Neural cell (in vitro differentiated cells): ENCODE results near the gene KRT35. TPM values are rescaled to one million over a fixed set of nuclear protein-coding genes. Genes with fewer than 3 reads are reported as not detected.

Source experiments
- H2AFZ ChIP-seq: fragments of 200-600, 300-800 bp; sonication (generic), shearing (Covaris generic); 2 replicates; pipeline ENCODE4 v1.6.0; 2014; ENCODE audit warnings: low read depth, mild to moderate bottlenecking, antibody characterized with exemption, low read length, moderate library complexity
- H3F3A ChIP-seq: fragments of 200-600 bp; shearing (Covaris generic); 2 replicates; pipeline ENCODE4 v1.6.1; 2016; ENCODE audit warnings: mild to moderate bottlenecking, moderate library complexity, mixed read lengths, antibody characterized with exemption, low read length; ENCODE audit not compliant: insufficient read depth, poor library complexity, severe bottlenecking
- H3K27ac ChIP-seq: fragments of 200-600, 300-800 bp; sonication (generic), shearing (Covaris generic); 2 replicates; pipeline ENCODE4 v1.5.1; 2014; ENCODE audit warnings: mild to moderate bottlenecking, low read length, moderate library complexity
- H3K27me3 ChIP-seq: fragments of 300-800, 200-600 bp; sonication (generic), shearing (Covaris generic); 2 replicates; pipeline ENCODE4 v1.6.0; 2014; ENCODE audit warnings: mild to moderate bottlenecking, low read depth, low read length, moderate library complexity; ENCODE audit not compliant: insufficient read depth
- H3K36me3 ChIP-seq: fragments of 300-800, 200-600 bp; sonication (generic), shearing (Covaris generic); 2 replicates; pipeline ENCODE4 v1.5.1; 2014; ENCODE audit warnings: mild to moderate bottlenecking, antibody characterized with exemption, low read length, moderate library complexity; ENCODE audit not compliant: insufficient read depth
- H3K4me2 ChIP-seq: fragments of 300-800, 200-600 bp; sonication (generic), shearing (Covaris generic); 2 replicates; pipeline ENCODE4 v1.6.0; 2014; ENCODE audit warnings: mild to moderate bottlenecking, low read length
- H3K4me3 ChIP-seq: fragments of 300-800, 200-600 bp; sonication (generic), shearing (Covaris generic); 2 replicates; pipeline ENCODE4 v1.5.1; 2014; ENCODE audit warnings: mild to moderate bottlenecking, low read length, moderate library complexity
- H3K79me2 ChIP-seq: fragments of 200-600 bp; shearing (Covaris generic); replicated peaks from 2 replicates; pipeline ENCODE4 v1.6.0; 2014; ENCODE audit warnings: mild to moderate bottlenecking, low read length, moderate library complexity; ENCODE audit not compliant: insufficient read depth
- H3K9ac ChIP-seq: fragments of 300-800, 200-600 bp; sonication (generic), shearing (Covaris generic); 2 replicates; pipeline ENCODE4 v1.6.1; 2016; ENCODE audit warnings: mild to moderate bottlenecking, low read length, mixed read lengths
- H3K9me2 ChIP-seq: fragments of 200-600 bp; shearing (Covaris generic); 2 replicates; pipeline ENCODE4 v1.6.1; 2016; ENCODE audit warnings: mild to moderate bottlenecking, low read length, mixed read lengths; ENCODE audit not compliant: insufficient read depth
- H3K9me3 ChIP-seq: fragments of 200-600, 300-800 bp; sonication (generic), shearing (Covaris generic); 2 replicates; pipeline ENCODE4 v1.6.1; 2016; ENCODE audit warnings: mild to moderate bottlenecking, mixed run types, low read length, moderate library complexity, mixed read lengths
- H4K20me1 ChIP-seq: fragments of 200-600 bp; shearing (Covaris generic); 2 replicates; pipeline ENCODE4 v1.6.1; 2016; ENCODE audit warnings: mild to moderate bottlenecking, mixed run types; ENCODE audit not compliant: insufficient read depth
- CTCF ChIP-seq: fragments of 450-650 bp; IDR thresholded peaks from 2 replicates; pipeline ENCODE4 v1.5.1; 2014; ENCODE audit warnings: antibody characterized with exemption, mild to moderate bottlenecking, moderate library complexity; ENCODE audit not compliant: poor library complexity, severe bottlenecking
- EP300 ChIP-seq: fragments of 450-650 bp; conservative IDR thresholded peaks from 2 replicates; pipeline ENCODE4 v1.6.1; 2014; ENCODE audit warnings: antibody characterized with exemption, mild to moderate bottlenecking, moderate library complexity; ENCODE audit not compliant: poor library complexity, severe bottlenecking
- EZH2 ChIP-seq: fragments of 200-600, 300-800 bp; shearing (Covaris generic), sonication (generic); IDR thresholded peaks from 2 replicates; pipeline ENCODE4 v1.6.1; 2014; ENCODE audit warnings: antibody characterized with exemption, low read length, borderline replicate concordance, mild to moderate bottlenecking; ENCODE audit not compliant: insufficient read depth, poor library complexity, severe bottlenecking
- MXI1 ChIP-seq: fragments of 450-650 bp; conservative IDR thresholded peaks from 2 replicates; pipeline ENCODE4 v1.6.1; 2014; ENCODE audit warnings: antibody characterized with exemption, mild to moderate bottlenecking; ENCODE audit not compliant: poor library complexity, severe bottlenecking
- RAD21 ChIP-seq: fragments of 450-650 bp; conservative IDR thresholded peaks from 2 replicates; pipeline ENCODE4 v1.6.1; 2014; ENCODE audit warnings: antibody characterized with exemption, mild to moderate bottlenecking, moderate library complexity
- SMC3 ChIP-seq: fragments of 450-650 bp; conservative IDR thresholded peaks from 2 replicates; pipeline ENCODE4 v1.6.1; 2014; ENCODE audit warnings: antibody characterized with exemption, mild to moderate bottlenecking, moderate library complexity; ENCODE audit not compliant: poor library complexity
- TAF1 ChIP-seq: IDR thresholded peaks from 2 replicates; pipeline ENCODE4 v1.6.1; 2012; ENCODE audit warnings: low read depth
- polyA plus RNA-seq: library from polyadenylated mRNA; depleted of rRNA; stranded (reverse); fragments of >200 nt; gene quantifications from 2 replicates; pipeline ENCODE4 v1.2.3, GENCODE V29; 2014

The KRT35 gene
- polyA plus RNA-seq, 1 donor from 2014 or later = not detected

DNA sequence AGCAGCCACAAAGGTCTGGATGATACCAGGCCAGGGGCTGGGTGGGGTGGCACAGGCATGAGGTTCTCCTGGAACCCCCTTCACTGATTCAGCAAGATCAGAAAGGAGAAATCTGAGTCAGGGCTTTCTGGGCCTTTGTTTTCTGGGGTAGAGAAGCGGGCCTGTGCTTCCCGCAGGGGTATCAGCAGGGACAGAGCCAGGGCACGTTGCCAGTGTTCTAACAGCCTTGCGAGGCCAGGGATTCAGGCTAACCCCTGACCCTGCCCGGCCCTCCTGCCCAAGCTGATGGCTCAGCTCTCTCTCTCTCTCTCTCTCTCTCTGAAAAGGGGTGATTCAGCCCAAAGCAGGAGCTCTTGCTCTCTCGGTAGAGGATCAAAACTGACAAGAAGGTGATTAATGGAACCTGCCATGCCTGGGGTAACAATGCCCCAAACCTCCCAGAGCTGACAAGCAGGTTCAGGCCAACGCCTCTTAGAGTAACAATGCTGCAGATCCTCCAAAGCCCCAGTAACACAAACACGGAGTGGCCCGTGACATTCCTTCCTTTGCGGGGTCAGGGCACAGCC, 26.4 kb upstream of the KRT35 start:
- Histone ChIP-seq H3K4me3 (no peak overlapping the region), H3K9me3 (no peaks in the 10 kb centered on the region), H3K27me3 (no peaks in the 10 kb centered on the region), H3K4me2 (no peak overlapping the region), H3K36me3 (no peaks in the 10 kb centered on the region), H3K27ac (no peak overlapping the region), H2AFZ (no peak overlapping the region), H3F3A (no peaks in the 10 kb centered on the region), H3K9ac (no peak overlapping the region), H3K9me2 (no peaks in the 10 kb centered on the region), H4K20me1 (no peaks in the 10 kb centered on the region), H3K79me2 (no peaks in the 10 kb centered on the region)
- TF ChIP-seq EZH2 (no peak), EP300 (no peak), CTCF (no peak), MXI1 (no peak), TAF1 (no peak), SMC3 (no peak), RAD21 (no peak)

- no peaks in the 10 kb centered on the region for H3F3A ChIP-seq
- no peak overlapping the region for H3K27ac ChIP-seq
- no peak overlapping the region for H3K4me2 ChIP-seq
- no peaks in the 10 kb centered on the region for H4K20me1 ChIP-seq
- TF ChIP-seq EZH2 = no peak
- no peak for TF ChIP-seq MXI1
- no peak for TF ChIP-seq SMC3
- TF ChIP-seq CTCF = no peak
- no peak for TF ChIP-seq TAF1
- H3K79me2 ChIP-seq = no peaks in the 10 kb centered on the region
- no peak overlapping the region for H3K9ac ChIP-seq
- no peak overlapping the region for H3K4me3 ChIP-seq
- H3K9me3 ChIP-seq = no peaks in the 10 kb centered on the region
- no peaks in the 10 kb centered on the region for H3K36me3 ChIP-seq
- no peak overlapping the region for H2AFZ ChIP-seq
- H3K27me3 ChIP-seq = no peaks in the 10 kb centered on the region
- H3K9me2 ChIP-seq = no peaks in the 10 kb centered on the region
Measured at GRCh38 chr17:41505809-41506767, 25.1 kb upstream of the KRT35 start.
